SKM-1 (cell line): Measurements from ENCODE around the gene MNT.
A peak's percentile ranks its signal among the peaks of the same experiment; 100 is the strongest.

Experiments
- DNase-seq: peaks from one replicate; lab custom pipeline; 2025; ENCODE audit not compliant: unreplicated experiment; lab: John Stamatoyannopoulos, UW

MNT gene

GRCh38 chr17:2418572-2418971 is 17.7 kb upstream of the MNT start:
- no peak for DNase-seq

- no peak for DNase-seq
Observed at GRCh38 chr17:2416010-2416734, 15.3 kb upstream of the MNT start.

GRCh38 chr17:2415081-2415480 is 14.2 kb upstream of the MNT start:
- no peak for DNase-seq

- DNase-seq = no peak
Observed at GRCh38 chr17:2414446-2415064, 13.7 kb upstream of the MNT start.

- no peak for DNase-seq
Observed at GRCh38 chr17:2412561-2413021, 11.7 kb upstream of the MNT start.

GRCh38 chr17:2410951-2411350 is 10.1 kb upstream of the MNT start:
- DNase-seq = no peak

- no peak for DNase-seq
Observed at GRCh38 chr17:2406903-2407790, 6.3 kb upstream of the MNT start.

- no peak for DNase-seq
Observed at GRCh38 chr17:2406271-2406902, 5.5 kb upstream of the MNT start.

GRCh38 chr17:2405247-2405926 is 4.5 kb upstream of the MNT start:
- no peak for DNase-seq

GRCh38 chr17:2403044-2403443 is 2.2 kb upstream of the MNT start:
- no peak for DNase-seq

- no peak for DNase-seq
Observed at GRCh38 chr17:2402544-2402943, 1.7 kb upstream of the MNT start.

GRCh38 chr17:2401426-2402221 is 764 bp upstream of the MNT start:
- DNase-seq = peak; percentile 71

- no peak for DNase-seq
Observed at GRCh38 chr17:2400474-2400866, 390 bp downstream of the MNT start.

- DNase-seq = peak; percentile 62
Observed at GRCh38 chr17:2399572-2400473, 1.0 kb downstream of the MNT start.

- DNase-seq = no peak
Observed at GRCh38 chr17:2398655-2399571, 1.9 kb downstream of the MNT start.

- DNase-seq = no peak
Observed at GRCh38 chr17:2398182-2398581, 2.7 kb downstream of the MNT start.

GRCh38 chr17:2397247-2398171 is 3.4 kb downstream of the MNT start:
- DNase-seq = no peak
